Upper lobe of left lung (tissue), 4 donors: Measurements from ENCODE around the gene CFAP92.

Experiments used
- POLR2A ChIP-seq, 4 donors: fragments of 450-650 bp; IDR thresholded peaks; one replicate each; pipeline ENCODE4 v1.5.1; 2016 to 2017; ENCODE audit warnings: antibody characterized with exemption in 4 of 4, mild to moderate bottlenecking in 2 of 4
- POLR2AphosphoS5 ChIP-seq, 2 donors: sonication (generic); formaldehyde crosslinking; IDR thresholded peaks; one replicate each; pipeline ENCODE4 v1.5.1; 2017; ENCODE audit warnings: antibody characterized with exemption in 2 of 2
- TF ChIP-seq, protein P1 (sequence below), 6 experiments: fragments of 450-650 bp in 4 of 6; fragments of 200-600 bp in 2 of 6; sonication (generic) in 2 of 6; IDR thresholded peaks; one replicate each; pipeline ENCODE4 v1.5.1; 2016 to 2019; ENCODE audit warnings: antibody characterized with exemption in 6 of 6

DNA sequence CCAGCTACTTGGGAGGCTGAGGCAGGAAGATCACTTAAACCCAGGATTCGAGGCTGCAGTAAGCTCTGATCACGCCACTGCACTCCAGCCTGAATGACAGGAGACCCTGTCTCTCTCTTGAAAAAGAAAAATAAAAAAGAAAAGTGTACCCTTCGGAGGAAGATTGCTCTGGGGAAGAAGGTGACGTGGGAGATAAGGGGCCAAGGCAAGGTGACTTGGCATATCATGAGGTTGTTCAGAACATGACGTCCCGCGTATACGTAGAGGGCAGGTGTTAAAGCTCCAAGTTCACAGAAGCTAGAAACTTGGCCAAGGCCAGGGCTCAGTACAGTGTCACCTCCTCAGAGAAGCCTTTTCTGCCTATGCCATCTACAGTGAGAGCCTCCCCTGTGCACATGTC, 121.1 kb downstream of the CFAP92 start:
- TF ChIP-seq, protein P1, sequence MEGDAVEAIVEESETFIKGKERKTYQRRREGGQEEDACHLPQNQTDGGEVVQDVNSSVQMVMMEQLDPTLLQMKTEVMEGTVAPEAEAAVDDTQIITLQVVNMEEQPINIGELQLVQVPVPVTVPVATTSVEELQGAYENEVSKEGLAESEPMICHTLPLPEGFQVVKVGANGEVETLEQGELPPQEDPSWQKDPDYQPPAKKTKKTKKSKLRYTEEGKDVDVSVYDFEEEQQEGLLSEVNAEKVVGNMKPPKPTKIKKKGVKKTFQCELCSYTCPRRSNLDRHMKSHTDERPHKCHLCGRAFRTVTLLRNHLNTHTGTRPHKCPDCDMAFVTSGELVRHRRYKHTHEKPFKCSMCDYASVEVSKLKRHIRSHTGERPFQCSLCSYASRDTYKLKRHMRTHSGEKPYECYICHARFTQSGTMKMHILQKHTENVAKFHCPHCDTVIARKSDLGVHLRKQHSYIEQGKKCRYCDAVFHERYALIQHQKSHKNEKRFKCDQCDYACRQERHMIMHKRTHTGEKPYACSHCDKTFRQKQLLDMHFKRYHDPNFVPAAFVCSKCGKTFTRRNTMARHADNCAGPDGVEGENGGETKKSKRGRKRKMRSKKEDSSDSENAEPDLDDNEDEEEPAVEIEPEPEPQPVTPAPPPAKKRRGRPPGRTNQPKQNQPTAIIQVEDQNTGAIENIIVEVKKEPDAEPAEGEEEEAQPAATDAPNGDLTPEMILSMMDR (IDR thresholded peaks at IDR 0.05): no peak
- TF ChIP-seq POLR2A (IDR thresholded peaks at IDR 0.05): no peak
- no peak for TF ChIP-seq POLR2AphosphoS5 (IDR thresholded peaks at IDR 0.05)
